HG02852 (cell line): ENCODE data around the gene M1AP.

Source experiments
- ATAC-seq: cut with Tn5 transposase; IDR thresholded peaks from one replicate; pipeline ENCODE4 v1.9.1; 2021; ENCODE audit warnings: mild to moderate bottlenecking, moderate library complexity; ENCODE audit not compliant: unreplicated experiment

M1AP gene

GRCh38 chr2:74507926-74508520, 140.1 kb downstream of the M1AP start:
- peak; percentile 5 for ATAC-seq
